HG03196 (cell line): Measurements from ENCODE around the gene UPP1.
"Not testable (repeated sequence)": the region's sequence is repeated elsewhere in the genome, so short reads cannot be mapped to it uniquely, and the experiment has no call there.

Experiments used
- ATAC-seq: cut with Tn5 transposase; IDR thresholded peaks from one replicate; pipeline ENCODE4 v1.9.1; 2021; ENCODE audit not compliant: unreplicated experiment

The UPP1 gene

DNA sequence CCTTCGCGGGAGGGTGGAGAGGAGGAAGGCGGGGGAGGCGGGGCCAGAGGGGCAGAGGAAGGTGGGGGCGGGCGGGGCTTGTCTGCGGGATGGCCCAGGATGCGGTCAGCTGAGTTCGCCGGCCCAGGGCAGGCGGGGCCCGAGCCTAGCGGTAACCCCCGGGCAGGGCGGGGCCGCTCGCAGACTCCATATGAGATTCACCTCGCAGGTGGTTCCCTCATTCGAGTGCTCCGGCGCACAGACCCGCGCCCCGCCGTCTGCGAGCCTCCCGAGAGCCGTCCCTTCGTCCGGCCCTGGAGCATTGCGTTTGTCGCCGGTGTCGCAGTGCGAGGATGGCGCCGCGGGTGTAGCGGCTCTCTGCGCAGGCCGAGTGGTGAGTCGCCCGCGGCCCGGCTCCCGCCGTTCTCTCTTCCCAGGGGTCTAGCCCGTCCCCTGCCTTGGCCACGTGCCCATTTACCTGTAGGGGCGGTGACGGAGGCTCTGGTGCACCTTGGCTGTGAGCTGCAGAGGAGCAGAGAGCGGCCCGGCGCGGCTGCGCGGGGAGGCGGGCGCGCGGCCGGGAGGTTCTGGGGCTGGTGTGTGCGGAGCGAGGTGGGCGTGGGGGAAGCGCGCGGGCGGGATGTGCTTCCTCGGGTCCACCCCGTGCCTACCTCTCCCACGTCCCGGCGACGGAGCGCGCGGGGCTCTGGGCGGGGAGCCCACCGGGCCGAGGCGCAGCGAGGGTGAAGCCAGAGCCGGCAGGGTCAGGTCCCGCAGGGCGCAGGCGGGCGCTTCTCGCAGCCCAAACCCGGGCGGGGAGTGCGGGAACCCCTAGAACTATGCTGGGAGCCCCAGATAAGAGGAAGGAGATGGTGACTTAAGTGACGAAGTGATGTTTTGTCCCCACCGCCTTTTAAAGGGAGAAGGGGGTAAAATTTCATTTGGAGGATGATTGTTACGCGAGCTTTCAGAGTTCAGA lies at the start of gene UPP1:
TSS of gene UPP1 (plus strand) at position 220 of the 958 bp plus-strand sequence. CDS start 5,519 bp downstream, outside the sequence.
- peak; percentile 54 for ATAC-seq

DNA sequence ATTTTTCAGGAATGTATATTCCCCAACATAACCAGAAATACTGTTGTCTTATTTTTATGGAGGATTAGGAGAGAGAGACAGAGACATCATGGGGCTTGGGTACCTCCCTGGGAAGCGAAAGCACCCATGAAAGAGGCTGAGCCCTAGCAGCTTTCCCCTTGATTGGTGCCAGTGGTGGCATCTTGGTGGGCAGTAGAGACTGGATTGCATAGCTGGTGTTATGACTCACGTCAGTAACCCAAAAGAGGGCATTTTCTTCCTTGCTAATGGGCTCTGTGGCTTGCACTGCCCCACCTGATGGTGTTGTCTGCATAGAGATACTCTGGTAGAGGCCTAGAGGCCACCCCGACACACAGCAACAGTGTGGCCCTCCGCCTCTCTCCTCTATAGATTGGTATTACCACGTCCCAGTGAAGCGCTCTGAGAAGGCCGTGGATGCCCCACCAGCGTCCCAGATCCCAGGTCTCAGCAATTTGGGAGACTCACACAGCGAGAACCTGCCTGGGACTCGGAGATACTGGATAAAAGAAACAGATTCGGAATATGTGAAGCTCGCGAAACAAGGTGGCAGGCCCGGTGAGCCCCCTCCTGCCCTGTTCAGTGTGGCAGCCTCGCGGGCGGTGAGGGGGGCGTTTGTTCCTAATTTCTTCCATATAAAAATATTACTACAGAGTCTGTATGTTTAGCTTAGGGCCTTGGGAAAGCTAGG lies 48.0 kb upstream of the UPP1 start:
- ATAC-seq = no peak

DNA sequence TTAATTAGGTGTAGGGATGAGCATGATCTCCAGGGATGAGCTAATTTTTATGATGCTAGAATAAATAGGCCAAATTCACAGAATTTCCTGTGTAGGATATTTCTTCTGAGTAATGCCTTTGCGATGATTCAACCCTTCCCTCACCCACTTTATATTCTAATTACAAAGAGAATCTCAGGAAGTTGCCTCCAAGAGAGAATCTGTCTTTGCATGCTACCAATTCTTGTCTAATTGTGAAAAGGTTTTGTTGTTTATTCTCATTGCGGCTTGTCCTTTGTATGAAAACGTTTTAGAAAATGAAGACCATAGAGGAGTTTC lies 47.5 kb upstream of the UPP1 start:
- ATAC-seq = no peak

DNA sequence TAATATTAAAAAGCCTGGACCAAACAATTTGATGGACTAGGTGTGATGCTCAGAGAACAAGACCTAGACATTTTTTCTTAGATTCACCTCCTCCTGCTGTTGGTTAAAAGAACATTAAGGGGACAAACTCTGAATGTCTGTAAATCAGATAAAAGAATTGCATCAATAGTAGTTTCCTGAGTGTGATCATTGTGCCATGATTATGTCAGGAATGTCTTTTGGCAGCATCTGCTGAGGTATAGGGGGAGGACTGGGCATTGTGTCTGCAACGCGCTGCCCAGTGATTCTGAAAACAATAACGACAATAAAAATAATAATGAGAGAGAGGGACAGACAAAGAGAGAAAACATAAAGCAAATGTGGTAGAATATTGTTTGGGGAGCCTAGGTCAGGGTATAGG lies 46.8 kb upstream of the UPP1 start:
- no peak for ATAC-seq

DNA sequence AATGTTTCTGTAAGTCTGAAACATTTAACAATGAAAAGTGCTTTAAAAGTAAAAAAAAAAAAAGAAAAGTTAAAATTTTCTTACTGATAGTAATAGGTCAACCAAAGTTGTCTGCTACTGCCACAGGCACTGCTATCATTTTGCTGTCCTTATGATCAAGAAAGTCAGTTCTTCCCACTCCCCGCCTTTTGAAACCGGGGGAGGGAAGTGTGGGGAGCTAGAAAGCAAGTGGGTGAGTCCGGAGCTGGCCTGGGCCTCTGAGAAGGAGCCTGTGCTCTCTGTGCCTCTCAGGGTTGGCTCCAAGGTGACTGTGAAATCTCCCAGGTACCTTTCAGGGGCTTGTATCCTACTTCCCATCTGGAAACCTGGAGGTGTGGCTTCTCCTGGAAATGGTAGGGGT lies 46.4 kb upstream of the UPP1 start:
- no peak for ATAC-seq

DNA sequence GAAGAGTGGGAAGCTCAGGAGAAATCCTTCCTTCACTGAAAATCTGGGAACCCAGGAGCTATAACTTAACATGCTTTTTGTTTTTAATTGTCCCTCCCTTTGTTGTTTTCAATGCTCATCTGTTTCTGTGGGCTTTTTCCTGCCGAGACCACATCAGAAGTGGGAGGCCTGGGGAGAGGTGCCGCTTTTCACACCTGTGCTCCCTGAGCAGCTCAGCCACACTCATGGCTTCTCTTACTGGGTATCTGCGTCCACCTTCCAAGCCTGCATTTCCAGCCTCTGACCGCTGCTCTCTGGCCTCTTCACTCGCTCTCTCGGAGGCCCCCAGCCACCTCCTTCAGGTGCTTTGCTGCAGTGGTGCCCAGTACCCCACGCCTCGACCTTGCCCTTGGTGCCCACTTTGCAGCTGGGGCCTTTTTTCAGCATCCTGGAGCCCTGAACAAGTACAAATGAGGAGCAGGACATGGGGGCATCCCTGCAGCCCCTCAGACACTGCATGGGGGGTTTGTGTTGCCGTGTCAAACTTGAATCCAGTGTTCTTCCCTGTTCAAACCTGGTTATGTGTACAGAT lies 43.8 kb upstream of the UPP1 start:
- no peak for ATAC-seq

DNA sequence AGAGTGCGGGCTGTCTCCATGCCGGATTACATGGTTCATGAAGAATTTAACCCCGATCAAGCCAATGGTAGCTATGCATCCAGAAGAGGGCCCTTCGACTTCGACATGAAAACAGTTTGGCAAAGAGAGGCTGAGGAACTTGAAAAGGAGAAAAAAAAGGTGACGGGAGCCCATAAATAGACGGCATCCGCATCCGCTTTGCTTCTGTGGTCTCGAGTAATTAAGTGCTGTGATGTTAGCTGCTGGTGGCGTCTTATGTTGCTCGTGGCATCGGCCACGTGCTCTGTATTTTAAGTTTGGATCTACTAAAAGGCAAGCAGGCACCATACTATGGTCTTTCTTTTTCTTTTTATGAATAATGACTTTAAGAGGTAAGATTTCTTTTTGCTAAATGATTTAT lies 42.6 kb upstream of the UPP1 start:
- ATAC-seq = no peak

DNA sequence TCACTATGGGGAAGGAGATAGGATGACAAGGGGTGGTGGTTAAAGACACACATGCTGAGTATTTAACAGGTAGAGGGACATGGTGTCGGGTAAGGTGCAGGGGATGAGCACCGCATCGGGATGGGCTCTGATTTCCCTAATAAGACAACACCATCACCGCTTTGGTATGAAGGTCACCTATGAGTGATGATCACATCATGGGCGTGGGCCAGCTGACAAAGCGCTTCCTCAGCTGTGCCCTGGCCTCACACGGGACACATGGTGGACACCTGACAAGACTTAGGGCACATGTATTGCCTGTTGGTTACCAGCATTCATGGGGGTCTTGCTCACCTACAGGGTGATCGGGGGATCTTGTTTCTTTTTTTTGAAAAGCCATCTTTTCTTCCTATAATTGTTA lies 41.0 kb upstream of the UPP1 start:
- ATAC-seq = no peak

DNA sequence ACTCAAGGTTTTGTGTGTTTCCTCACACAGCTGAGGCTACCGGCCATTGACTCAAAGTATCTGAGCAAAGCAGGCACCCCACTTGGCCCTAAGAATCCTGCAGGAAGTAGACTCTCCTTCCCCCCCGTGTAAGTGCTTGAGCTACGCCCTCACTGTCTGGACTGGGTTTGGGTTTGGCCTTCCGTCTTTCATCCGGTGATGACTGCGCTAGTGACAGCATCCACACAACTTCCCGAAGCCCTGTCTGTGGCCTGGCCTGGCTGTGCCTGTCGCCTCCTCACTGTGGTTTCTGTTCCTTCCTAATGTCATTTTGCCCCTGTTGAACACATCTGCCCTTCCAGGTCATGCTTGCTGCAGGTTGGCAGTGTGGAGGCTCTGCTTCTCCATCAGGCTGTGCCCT lies 39.2 kb upstream of the UPP1 start:
- no peak for ATAC-seq

DNA sequence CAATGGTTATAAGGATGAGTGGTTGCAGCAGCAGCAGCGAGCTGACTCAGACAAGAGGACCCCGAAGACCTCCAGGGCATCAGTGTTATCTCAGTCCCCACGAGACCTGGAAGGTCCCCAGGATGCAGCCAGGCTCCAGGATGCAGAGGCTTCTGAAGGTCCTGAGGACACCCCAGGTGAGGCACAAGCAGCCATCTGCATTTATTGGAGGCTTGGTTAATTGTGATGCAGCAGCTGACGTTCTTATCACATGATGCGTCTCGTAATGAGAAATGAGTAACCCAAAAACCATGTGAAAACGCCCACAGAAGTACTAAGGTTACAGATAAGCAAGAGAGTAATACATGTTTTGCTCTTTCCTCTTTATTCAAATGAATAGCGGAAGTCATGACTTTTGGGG lies 36.3 kb upstream of the UPP1 start:
- no peak for ATAC-seq

DNA sequence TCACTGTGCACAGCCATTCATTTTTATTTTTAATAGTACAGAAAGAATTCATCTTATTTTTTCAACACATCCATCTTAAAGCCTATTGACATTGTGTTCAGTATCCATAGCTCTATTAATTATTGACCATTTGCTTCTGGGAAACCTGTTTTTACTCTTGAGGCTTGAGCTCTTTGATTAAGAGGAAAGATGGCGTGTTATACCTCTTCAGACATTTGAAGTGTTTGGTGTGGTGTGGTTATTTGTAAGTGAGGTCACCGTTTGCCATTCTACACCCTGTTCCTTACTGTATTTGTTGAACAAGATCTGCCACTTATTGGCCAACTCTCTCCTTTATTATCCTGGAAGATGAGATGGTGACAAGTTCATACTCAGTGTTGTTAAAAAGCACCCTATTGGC lies 35.3 kb upstream of the UPP1 start:
- no peak for ATAC-seq

DNA sequence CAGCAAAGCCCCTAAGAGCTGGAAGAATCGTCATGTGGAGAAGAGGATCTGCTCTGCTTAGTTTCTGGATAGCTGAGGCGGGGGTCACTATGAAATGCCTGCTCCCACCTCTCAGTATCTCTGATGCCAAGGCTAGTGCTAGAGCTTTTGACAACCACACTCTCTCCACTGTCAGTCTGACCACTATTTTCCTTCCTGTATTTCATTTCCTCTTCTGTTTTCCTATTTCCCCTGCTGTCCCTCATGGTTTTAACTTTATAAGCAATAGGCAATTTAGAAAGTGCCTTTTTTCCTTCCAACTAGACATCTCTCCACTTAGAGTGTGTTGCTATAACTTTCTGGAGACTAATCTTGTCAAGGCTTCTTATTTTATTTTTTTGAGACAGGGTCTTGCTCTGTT lies 30.1 kb upstream of the UPP1 start:
- ATAC-seq = no peak

DNA sequence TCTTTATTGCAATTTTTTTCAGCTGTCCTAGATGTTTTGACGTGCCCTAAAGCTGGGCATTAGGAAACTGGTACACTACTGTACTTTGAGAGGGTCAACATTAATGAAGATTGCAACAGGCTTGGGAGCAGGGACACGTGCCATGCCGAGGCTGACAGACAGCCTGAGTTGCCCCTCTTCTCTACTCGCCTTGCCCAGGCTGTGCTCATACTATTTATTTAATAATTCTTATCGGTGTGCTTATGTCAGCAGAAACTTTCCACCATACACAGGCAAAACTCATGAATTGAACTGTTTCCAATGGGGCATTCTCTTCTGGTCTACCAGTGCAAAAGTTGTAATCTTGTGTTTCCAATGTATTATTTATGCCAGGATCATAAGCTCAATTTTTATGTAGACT lies 29.4 kb upstream of the UPP1 start:
- no peak for ATAC-seq

DNA sequence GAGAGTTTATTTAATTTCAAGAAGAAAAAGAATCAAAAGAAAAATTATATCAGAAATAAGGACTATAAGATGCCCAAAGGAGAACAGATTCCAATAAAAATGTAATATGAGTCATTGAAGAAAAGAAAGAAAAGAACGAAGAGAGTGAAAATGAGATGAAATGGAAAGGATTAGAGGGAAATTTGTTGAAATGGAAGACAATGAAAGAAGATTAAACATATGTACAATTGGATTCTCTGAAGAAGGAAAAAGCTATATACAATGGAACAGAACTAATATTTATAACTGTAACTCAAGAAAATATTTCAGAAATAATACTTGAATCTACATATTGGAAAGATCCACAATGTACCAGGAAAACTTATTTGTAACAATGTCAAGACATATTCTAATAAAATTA lies 25.1 kb upstream of the UPP1 start:
- no peak for ATAC-seq

DNA sequence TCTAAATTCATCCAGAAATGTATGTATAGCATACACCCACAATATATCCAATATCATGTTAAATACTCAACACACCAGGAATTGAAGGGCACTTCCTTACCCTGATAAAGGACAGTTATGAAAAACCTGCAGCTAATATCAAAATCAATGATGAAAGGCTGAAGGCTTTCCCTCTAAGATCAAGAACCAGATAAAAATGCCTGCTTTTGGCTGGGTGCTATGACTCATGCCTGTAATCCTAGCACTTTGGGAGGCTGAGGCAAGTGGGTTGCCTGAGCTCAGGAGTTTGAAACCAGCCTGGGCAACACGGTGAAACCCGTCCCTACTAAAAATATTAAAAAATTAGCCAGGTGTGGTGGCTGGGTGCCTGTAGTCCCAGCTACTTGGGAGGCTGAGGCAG lies 21.6 kb upstream of the UPP1 start:
- no peak for ATAC-seq

DNA sequence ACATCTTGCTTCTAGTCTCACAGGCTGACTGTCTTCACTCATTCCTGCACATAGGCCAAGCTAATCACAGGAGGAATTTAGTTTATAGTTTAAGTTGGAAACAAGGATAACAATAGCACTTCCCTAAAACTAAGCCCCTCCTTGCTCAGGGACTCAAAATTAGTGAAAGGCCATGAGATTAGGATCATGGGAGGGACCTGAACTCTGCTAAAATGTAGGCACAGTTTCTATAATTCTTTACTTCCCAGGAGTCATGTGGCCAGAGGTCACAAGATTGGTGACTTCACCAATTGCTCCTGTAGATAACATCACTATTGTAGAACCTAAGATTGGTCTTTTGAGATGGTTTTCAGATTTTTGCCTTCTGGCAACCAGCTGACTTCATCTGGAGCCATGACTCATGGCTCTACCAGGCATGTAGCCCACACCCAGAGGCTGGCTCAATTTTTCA lies 14.8 kb upstream of the UPP1 start:
- no peak for ATAC-seq

DNA sequence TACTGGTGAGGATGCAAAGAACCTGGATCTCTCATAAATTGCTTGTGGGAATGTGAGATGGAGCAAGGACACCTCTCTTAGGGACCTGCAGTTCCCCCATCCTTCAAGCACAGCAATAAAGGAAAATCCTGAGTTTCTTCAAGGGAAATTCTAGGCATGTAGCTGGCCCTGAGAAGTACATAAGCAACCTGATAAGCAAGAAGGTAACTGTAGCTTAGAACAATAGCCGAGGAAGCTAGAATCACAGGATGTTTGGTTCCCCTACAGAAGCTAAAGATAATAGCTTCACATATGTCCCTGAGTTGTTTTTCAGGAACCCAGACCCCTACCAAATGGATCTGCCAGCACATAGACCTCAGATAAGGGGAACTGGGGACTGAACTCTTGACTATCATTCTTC lies 11.6 kb upstream of the UPP1 start:
- ATAC-seq = no peak

DNA sequence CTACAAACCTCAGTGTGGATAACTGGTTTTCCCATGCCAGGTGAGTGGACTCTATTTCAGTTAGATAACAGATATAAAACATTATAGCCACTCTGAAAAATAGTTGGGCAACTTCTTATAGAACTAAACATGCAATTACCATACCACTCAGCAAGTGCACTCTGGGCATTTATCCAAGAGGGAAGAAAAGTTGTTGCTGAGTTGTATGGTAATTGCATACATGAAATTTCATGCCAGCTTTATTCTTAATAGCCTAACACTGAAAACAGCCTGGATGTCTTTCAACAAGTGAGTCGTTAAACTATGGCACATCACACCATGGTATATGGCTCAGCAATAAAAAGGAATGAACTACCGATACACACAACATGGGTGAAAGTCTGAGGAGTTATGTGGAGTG lies 10.6 kb upstream of the UPP1 start:
- no peak for ATAC-seq

DNA sequence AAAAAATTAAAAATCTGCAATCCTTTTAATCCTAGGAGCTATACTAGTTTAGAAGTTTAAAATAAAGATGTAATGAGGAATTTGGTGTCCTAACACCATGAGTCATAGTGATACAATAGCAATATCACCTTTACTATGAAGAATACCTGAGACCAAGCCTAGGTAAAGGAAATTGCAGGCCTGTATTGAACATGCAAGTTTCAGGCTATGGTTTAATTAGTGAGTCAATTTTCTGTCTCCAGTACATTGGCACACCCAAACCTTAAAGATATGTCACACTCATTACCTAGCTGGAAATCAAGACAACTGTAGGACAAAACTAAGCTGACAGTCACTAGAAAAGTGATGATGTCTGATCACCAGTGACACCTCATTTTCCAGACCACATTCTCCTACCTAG lies 6.7 kb upstream of the UPP1 start:
- ATAC-seq = not testable (repeated sequence)

DNA sequence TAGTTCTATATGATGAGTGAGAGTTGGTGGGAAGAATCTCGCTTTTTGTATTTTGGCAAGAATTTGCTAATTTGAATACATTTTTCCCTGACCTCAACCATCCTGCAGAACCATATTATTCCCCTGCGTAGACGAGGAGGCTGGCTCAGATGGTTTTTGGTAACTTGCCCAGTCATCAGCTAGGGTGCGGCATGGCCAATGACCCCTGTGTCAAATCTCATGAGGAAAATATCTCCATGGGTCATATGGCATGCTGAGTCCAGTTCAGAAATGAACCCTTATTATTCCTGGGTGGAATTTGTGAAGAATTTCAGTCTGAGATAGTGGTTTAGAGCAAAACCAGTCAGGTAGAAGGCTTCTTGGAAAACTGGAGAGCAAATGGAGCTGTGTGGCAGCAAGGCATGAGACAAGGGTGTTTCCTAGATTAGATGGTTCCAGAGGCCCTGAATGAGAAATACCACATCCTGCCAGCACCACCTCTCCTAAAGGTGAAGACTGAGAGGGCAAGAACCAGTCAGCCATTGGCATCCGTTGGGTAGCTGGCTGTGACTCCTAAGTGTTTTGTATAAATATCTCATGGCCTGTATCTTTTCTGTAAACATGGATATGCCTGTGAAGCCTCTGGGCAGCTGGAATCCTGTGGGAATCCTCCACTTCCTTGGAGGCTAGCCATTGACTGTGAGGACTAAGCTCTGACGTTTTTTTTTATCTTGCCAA lies 5.8 kb upstream of the UPP1 start:
- no peak for ATAC-seq

DNA sequence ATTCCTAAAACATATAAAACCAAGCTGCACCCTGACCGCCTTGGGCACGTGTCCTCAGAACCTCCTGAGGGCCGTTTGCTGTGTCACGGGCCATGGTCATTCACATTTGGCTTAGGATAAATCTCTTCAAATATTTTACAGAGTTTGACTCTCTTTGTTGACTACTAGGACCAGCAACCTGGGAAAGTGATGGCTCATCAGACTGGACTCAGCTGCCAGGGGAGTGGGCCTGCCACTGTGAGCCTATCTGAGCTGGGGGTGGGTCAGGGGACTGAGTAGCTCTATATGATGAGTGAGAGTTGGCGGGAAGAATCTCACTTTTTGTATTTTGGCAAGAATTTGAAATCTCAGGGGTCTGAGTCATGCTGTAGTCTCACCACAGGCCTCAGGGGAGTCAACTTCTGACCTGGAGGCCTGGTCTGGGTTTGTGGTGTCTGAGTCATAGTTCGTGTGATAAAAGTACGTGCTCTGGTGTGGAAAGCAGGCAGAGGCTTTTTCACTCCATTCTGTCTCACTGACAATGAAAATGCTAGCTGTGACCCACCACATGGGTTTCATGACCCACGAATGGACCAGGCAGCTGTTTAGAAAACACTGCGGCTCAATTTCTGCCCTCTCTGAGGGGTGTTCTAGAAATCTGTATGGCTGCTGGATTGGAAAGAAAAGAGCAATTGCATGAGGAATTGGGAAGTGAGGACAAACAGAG lies 4.2 kb upstream of the UPP1 start:
- ATAC-seq = peak; percentile 59
